Thoracic aorta (tissue), 2 donors: ENCODE measurements around the gene PNPLA7. TPM values are rescaled to one million over a fixed set of nuclear protein-coding genes. Genes with fewer than 3 reads are reported as not detected.

Experiments
- ATAC-seq: fragments of 150-250 bp; one replicate; pipeline ENCODE4 v1.8.0; 2017; ENCODE audit warnings: low read depth; ENCODE audit not compliant: insufficient number of reproducible peaks, low FRiP score
- DNase-seq: peaks from one replicate; pipeline ENCODE4 v3.0.0-alpha.2; 2020; ENCODE audit warnings: low spot score
- H3K27ac ChIP-seq, 2 donors: fragments of 200-600 bp; sonication (generic); 1 replicate in 1 of 2; 2 replicates in 1 of 2; pipeline ENCODE4 v1.5.1; 2016; ENCODE audit warnings: mild to moderate bottlenecking in 2 of 2, moderate library complexity in 2 of 2
- H3K27me3 ChIP-seq: fragments of 200-600 bp; sonication (generic); replicated peaks from 2 replicates; pipeline ENCODE4 v1.6.0; 2016; ENCODE audit warnings: mild to moderate bottlenecking; ENCODE audit not compliant: insufficient read depth
- H3K36me3 ChIP-seq: fragments of 200-600 bp; sonication (generic); one replicate; pipeline ENCODE4 v1.5.1; 2016
- H3K4me1 ChIP-seq, 2 donors: fragments of 200-600 bp; sonication (generic); 1 replicate in 1 of 2; 2 replicates in 1 of 2; pipeline versions ENCODE4 v1.5.1 to v1.6.0; 2016; ENCODE audit warnings: low read depth in 2 of 2, mild to moderate bottlenecking in 1 of 2; ENCODE audit not compliant: control insufficient read depth in 1 of 2
- H3K4me3 ChIP-seq: fragments of 200-600 bp; sonication (generic); 2 replicates; pipeline ENCODE4 v1.5.1; 2016; ENCODE audit warnings: mild to moderate bottlenecking
- H3K9me3 ChIP-seq: fragments of 200-600 bp; sonication (generic); 2 replicates; pipeline ENCODE4 v1.5.1; 2016
- CTCF ChIP-seq: fragments of 200-600 bp; sonication (generic); IDR thresholded peaks from one replicate; pipeline ENCODE4 v1.5.1; 2019; ENCODE audit warnings: antibody characterized with exemption
- total RNA-seq, 2 donors: library from RNA; depleted of rRNA; stranded (reverse); fragments of >200 nt; gene quantifications; one replicate each; pipeline versions ENCODE4 v1.1.0 to v1.2.3, GENCODE V29; 2016

The PNPLA7 gene
- total RNA-seq, 2 donors from 2014 or later = 12.7 to 21.4 TPM

- Histone ChIP-seq H3K9me3 (peaks cover 9% of the 10 kb centered on the region), H3K27ac (no peak overlapping the region), H3K4me1 (peaks cover 6 to 11% of the 10 kb centered on the region in 2 donors), H3K36me3 (no peaks in the 10 kb centered on the region), H3K4me3 (no peak overlapping the region), H3K27me3 (no peaks in the 10 kb centered on the region)
- DNase-seq = no peak
- TF ChIP-seq CTCF = no peak
- no peak for ATAC-seq
Observed at GRCh38 chr9:137479892-137480685, 70.1 kb downstream of the PNPLA7 start.

GRCh38 chr9:137478962-137479861 lies 71.0 kb downstream of the PNPLA7 start:
- no peak for DNase-seq
- Histone ChIP-seq H3K36me3 (no peaks in the 10 kb centered on the region), H3K27me3 (no peaks in the 10 kb centered on the region), H3K27ac (no peak overlapping the region), H3K9me3 (peaks cover 9% of the 10 kb centered on the region), H3K4me3 (no peak overlapping the region), H3K4me1 (peaks cover 6 to 11% of the 10 kb centered on the region in 2 donors)
- TF ChIP-seq CTCF = no peak
- no peak for ATAC-seq

- no peak overlapping the region for H3K4me3 ChIP-seq
- no peak for TF ChIP-seq CTCF
- peaks cover 6 to 11% of the 10 kb centered on the region in 2 donors for H3K4me1 ChIP-seq
- no peak overlapping the region for H3K27ac ChIP-seq
- no peaks in the 10 kb centered on the region for H3K36me3 ChIP-seq
- ATAC-seq (no peak), DNase-seq (no peak)
- peaks cover 9% of the 10 kb centered on the region for H3K9me3 ChIP-seq
- no peaks in the 10 kb centered on the region for H3K27me3 ChIP-seq
Observed at GRCh38 chr9:137478613-137478961, 71.6 kb downstream of the PNPLA7 start.

GRCh38 chr9:137477778-137478612 lies 72.2 kb downstream of the PNPLA7 start:
- DNase-seq (no peak), ATAC-seq (no peak)
- Histone ChIP-seq H3K27ac (no peak overlapping the region), H3K4me1 (peaks cover 6 to 11% of the 10 kb centered on the region in 2 donors), H3K36me3 (no peaks in the 10 kb centered on the region), H3K9me3 (peaks cover 9% of the 10 kb centered on the region), H3K27me3 (no peaks in the 10 kb centered on the region), H3K4me3 (no peak overlapping the region)
- no peak for TF ChIP-seq CTCF
